Heart right ventricle (tissue), 16 donors: ENCODE measurements around the gene SPTBN2. TPM values are rescaled to one million over a fixed set of nuclear protein-coding genes. Genes with fewer than 3 reads are reported as not detected.
"Not testable (repeated sequence)": the region's sequence is repeated elsewhere in the genome, so short reads cannot be mapped to it uniquely, and the experiment has no call there.

Experiments
- ATAC-seq, 8 donors: fragments of 200-7000 bp; cut with Tn5 transposase; one replicate each; pipeline ENCODE4 v1.9.1; 2020; ENCODE audit warnings: mild to moderate bottlenecking in 8 of 8, moderate library complexity in 8 of 8, moderate number of reproducible peaks in 1 of 8
- DNase-seq, 2 donors: peaks; one replicate each; pipeline ENCODE4 v3.0.0-alpha.2; 2020
- H3K27ac ChIP-seq, 10 donors: fragments of 200-600 bp; sonication (generic) in 2 of 10; one replicate each; pipeline versions ENCODE4 v1.5.0 to v1.8.0; 2020 to 2022; ENCODE audit warnings: mild to moderate bottlenecking in 3 of 10
- H3K27me3 ChIP-seq, 7 donors: fragments of 200-600 bp; one replicate each; pipeline ENCODE4 v1.8.0; 2021 to 2022; ENCODE audit warnings: mild to moderate bottlenecking in 2 of 7
- H3K36me3 ChIP-seq, 9 donors: fragments of 200-600 bp; sonication (generic) in 1 of 9; one replicate each; pipeline versions ENCODE4 v1.5.0 to v1.8.0; 2020 to 2022; ENCODE audit warnings: mild to moderate bottlenecking in 2 of 9
- H3K4me1 ChIP-seq, 9 donors: fragments of 200-600 bp; sonication (generic) in 1 of 9; one replicate each; pipeline versions ENCODE4 v1.5.0 to v1.8.0; 2020 to 2022; ENCODE audit warnings: mild to moderate bottlenecking in 4 of 9
- H3K4me3 ChIP-seq, 10 donors: fragments of 200-600 bp; sonication (generic) in 2 of 10; one replicate each; pipeline versions ENCODE4 v1.5.0 to v1.8.0; 2020 to 2022; ENCODE audit warnings: mild to moderate bottlenecking in 7 of 10, moderate library complexity in 2 of 10
- H3K9me3 ChIP-seq, 11 donors: fragments of 200-600 bp in 10 of 11; sonication (generic) in 2 of 11; one replicate each; pipeline versions ENCODE4 v1.5.0 to v1.8.0; 2013 to 2022; ENCODE audit warnings: mild to moderate bottlenecking in 2 of 11, control low read depth in 1 of 11, moderate library complexity in 1 of 11
- whole genome bisulfite sequencing, 2 donors: extraction: QIAGEN DNeasy Blood & Tissue Kit; methylation state at CpG; one replicate each; pipeline ENCODE4 v1.1.7; 2013; ENCODE audit warnings: inconsistent platforms in 1 of 2; 5-methylcytosine and 5-hydroxymethylcytosine counted together
- intact Hi-C, 10 donors: fragments of 100-400 bp; cut with DNase I; formaldehyde crosslinking; loops; one replicate each; pipeline versions ENCODE4 v1.11.1 to v1.14.2; 2022
- polyA plus RNA-seq, 2 donors: library from polyadenylated mRNA; stranded (reverse); fragments of 200-250 nt; gene quantifications; one replicate each; pipeline ENCODE4 v1.2.3, GENCODE V29; 2013
- total RNA-seq, 10 donors: library from RNA; stranded (reverse); fragmentation: NEBNext Ultra II Directional in 3 of 10; extraction: Animal tissue kit (Norgen Biotek cat#: 25700) in 3 of 10; gene quantifications; one replicate each; pipeline versions ENCODE4 v1.2.1 to v1.2.4, GENCODE V29; 2021 to 2023
- TF ChIP-seq, protein P1 (sequence below), 9 donors: fragments of 200-600 bp; sonication (generic) in 2 of 9; IDR thresholded peaks; one replicate each; pipeline versions ENCODE4 v1.5.0 to v1.8.0; 2021 to 2022; ENCODE audit warnings: antibody characterized with exemption in 9 of 9, mild to moderate bottlenecking in 5 of 9, moderate library complexity in 1 of 9
- donor health status: Arrhythmogenic right ventricular cardiomyopathy.
- donor health status: ischemic (EF 13 %, LVEDD 7.1; RV severe dilation, severe dysfunction).
- donor health status: healthy with polysubstance abuse.
- donor health status: DM: no; HTN: yes; CAD: no.
- donor health status: DM: no; HTN: no; CAD: no.
- donor health status: ischemic (EF 25% LVEDD 6.9; RV normal size, moderate dysfunction).
- donor health status: ischemic (EF 25% LVEDD 5.7; RV mildly dilated, moderate dysfunction).
- donor health status: healthy.
- donor health status: DM: yes; HTN: yes; CAD: no.
- donor health status: Ischemic cardiomyopathy.
- donor health status: ischemic (EF 35%, LVEDD 5.7; RV mildly dilated, moderate dysfunction).
- donor health status: nonischemic (EF 11% LVEDD 7.7; RV severe dilation, severe dysfunction).
- donor health status: DM: yes; HTN: yes; CAD: no.
- donor health status: PGD.
- donor health status: ischemic (EF 29% LVEDD 5.4; RV normal size, mild dysfunction).
- donor health status: nonischemic (EF 23%, LVEDD 6.1; RV moderate dilation, normal function).

The SPTBN2 gene
- total and polyA plus RNA-seq, 12 donors, result 0.23 to 2.3 (median 1.0) TPM

- TF ChIP-seq, protein P1, sequence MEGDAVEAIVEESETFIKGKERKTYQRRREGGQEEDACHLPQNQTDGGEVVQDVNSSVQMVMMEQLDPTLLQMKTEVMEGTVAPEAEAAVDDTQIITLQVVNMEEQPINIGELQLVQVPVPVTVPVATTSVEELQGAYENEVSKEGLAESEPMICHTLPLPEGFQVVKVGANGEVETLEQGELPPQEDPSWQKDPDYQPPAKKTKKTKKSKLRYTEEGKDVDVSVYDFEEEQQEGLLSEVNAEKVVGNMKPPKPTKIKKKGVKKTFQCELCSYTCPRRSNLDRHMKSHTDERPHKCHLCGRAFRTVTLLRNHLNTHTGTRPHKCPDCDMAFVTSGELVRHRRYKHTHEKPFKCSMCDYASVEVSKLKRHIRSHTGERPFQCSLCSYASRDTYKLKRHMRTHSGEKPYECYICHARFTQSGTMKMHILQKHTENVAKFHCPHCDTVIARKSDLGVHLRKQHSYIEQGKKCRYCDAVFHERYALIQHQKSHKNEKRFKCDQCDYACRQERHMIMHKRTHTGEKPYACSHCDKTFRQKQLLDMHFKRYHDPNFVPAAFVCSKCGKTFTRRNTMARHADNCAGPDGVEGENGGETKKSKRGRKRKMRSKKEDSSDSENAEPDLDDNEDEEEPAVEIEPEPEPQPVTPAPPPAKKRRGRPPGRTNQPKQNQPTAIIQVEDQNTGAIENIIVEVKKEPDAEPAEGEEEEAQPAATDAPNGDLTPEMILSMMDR (IDR thresholded peaks at IDR 0.05), result no peak
- 13 to 18% methylated on average over 3 of the region's 3 CpGs for WGBS, 2 donors
- Histone ChIP-seq H3K27ac (peak overlapping the region in 1 of 10 donors; percentile 19), H3K36me3 (peaks cover 0 to 72% (median 43%) of the 10 kb centered on the region in 9 donors), H3K4me3 (peak overlapping the region in 8 of 10 donors; percentile 18 to 93 (median 75)), H3K9me3 (no peaks in the 10 kb centered on the region), H3K27me3 (no peaks in the 10 kb centered on the region), H3K4me1 (peaks cover 30 to 88% (median 85%) of the 10 kb centered on the region in 9 donors)
- DNase-seq, result no peak
- ATAC-seq, result no peak
- intact Hi-C loops, result loop anchor here in 2 of 10 donors (5.0 kb wide), 1 partner anchor 35 kb away; the partner anchor contains the start of gene RBM4B (in 2 of the 2)
Measured at GRCh38 chr11:66641834-66642233, 87.2 kb downstream of the SPTBN2 start.

- not testable (repeated sequence) for DNase-seq
Measured at GRCh38 chr11:66639814-66640340, 89.1 kb downstream of the SPTBN2 start.

GRCh38 chr11:66639066-66639813 lies 89.8 kb downstream of the SPTBN2 start:
- H3K4me1 ChIP-seq, result peaks cover 21 to 76% (median 61%) of the 10 kb centered on the region in 9 donors
- DNase-seq, result peak in 1 of 2 donors; percentile 16
- peak in 6 of 8 donors; percentile 0 to 14 (median 5) for ATAC-seq
- no peaks in the 10 kb centered on the region for H3K9me3 ChIP-seq
- H3K27ac ChIP-seq, result peak overlapping the region; percentile 64 to 94 (median 89)
- H3K36me3 ChIP-seq, result peaks cover 0 to 58% (median 22%) of the 10 kb centered on the region in 9 donors
- intact Hi-C loops, result loop anchor here in 5 of 10 donors (2.0 to 5.0 kb wide), 3 partner anchors 22 to 46 kb away; partner anchors contain the start of genes CCDC87 (in 2 of the 5), CCS (in 2 of the 5), RBM14 (in 2 of the 5) and RBM4B (in 2 of the 5)
- H3K27me3 ChIP-seq, result no peaks in the 10 kb centered on the region
- 3% methylated on average over 27 of the region's 27 CpGs for WGBS, 2 donors
- H3K4me3 ChIP-seq, result peak overlapping the region; percentile 53 to 93 (median 78)
- TF ChIP-seq, protein P1 (IDR thresholded peaks at IDR 0.05), result peak in 1 of 9 donors; percentile 7

More at GRCh38 chr11:66639814-66640340, 89.1 kb downstream of the SPTBN2 start:
- Histone ChIP-seq H3K36me3 (peaks cover 0 to 58% (median 29%) of the 10 kb centered on the region in 9 donors), H3K4me1 (peaks cover 24 to 83% (median 67%) of the 10 kb centered on the region in 9 donors), H3K4me3 (peak overlapping the region in 9 of 10 donors; percentile 53 to 93 (median 76)), H3K27ac (peak overlapping the region in 2 of 10 donors; percentile 19 to 94)
- not testable (repeated sequence) for H3K9me3 ChIP-seq, ATAC-seq, H3K27me3 ChIP-seq
- intact Hi-C loops, result loop anchor here in 7 of 10 donors (2.0 to 5.0 kb wide), 3 partner anchors 23 to 47 kb away; partner anchors contain the start of genes RBM4B (in 4 of the 7), CCDC87 (in 2 of the 7), CCS (in 2 of the 7) and RBM14 (in 2 of the 7)
- 56 to 65% methylated on average over 8 of the region's 10 CpGs for WGBS, 2 donors

DNA sequence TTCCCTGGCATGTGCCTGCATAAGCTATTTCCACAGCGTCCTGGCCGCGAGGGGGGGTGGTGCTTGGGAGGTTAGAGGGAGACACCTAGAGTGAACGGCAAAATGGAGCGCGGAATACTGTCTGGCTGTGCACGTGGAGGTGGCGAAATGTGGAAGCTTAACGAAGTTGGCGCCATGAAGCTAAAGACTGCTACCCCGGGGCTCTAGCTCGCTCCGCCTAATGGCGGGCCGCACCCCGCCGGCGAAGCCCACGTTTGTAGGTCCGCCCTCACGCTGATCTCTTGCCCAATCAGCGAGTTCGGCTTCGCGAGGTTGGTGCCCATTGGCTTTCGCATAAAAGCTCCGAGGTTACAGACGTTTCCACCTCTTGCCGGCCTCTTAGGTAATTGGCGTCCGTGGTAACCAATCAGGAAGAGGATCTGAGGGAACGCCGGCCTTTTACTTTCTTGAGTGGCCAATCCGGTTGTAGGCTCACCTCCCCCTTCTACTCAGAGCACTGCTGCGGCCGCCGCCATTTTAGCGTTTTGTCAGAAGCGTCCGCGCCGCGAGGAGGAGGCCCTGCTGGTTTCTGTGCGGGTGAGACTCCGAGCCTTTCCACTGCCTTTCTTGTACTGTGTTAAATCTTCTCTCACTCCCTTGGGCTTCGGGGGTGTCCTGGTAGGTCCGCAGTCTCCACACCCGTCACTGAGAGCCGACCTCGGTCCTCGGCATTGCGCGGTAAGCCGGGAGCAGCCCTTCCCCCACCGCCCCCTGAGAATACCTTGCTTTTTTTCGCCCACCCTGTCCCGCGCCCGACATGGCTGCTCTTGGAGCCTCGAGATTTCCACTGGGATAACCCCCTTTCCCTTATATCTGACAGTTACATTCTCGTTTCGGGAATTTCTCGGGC lies 90.6 kb downstream of the SPTBN2 start, which contains the start of gene RBM4:
Gene RBM4, plus strand, starts transcription at position 527 of the 889 bp plus-strand sequence. CDS start 1,009 bp downstream, outside the sequence.
- DNase-seq (peak; percentile 93 to 100), ATAC-seq (peak; percentile 95 to 100 (median 98))
- Histone ChIP-seq H3K9me3 (no peaks in the 10 kb centered on the region), H3K27ac (peak within 1 kb of the TSS; percentile 64 to 94 (median 89)), H3K4me1 (peaks cover 14 to 68% (median 52%) of the 10 kb centered on the region in 9 donors), H3K27me3 (no peaks in the 10 kb centered on the region), H3K4me3 (peak within 1 kb of the TSS; percentile 53 to 93 (median 78)), H3K36me3 (peaks cover 0 to 58% (median 15%) of the 10 kb centered on the region in 9 donors)
- TF ChIP-seq, protein P1 (IDR thresholded peaks at IDR 0.05), result peak in 4 of 9 donors; percentile 3 to 44 (median 12)
- intact Hi-C loops, result loop anchor here in 5 of 10 donors (2.0 to 5.0 kb wide), 3 partner anchors 22 to 46 kb away; partner anchors contain the start of genes CCDC87 (in 2 of the 5), CCS (in 2 of the 5), RBM14 (in 2 of the 5) and RBM4B (in 2 of the 5)
- WGBS, 2 donors, result 0% methylated on average over 63 of the region's 63 CpGs
